C4-2B (cell line): Measurements from ENCODE around the gene MKNK1.

Experiments used
- H3K27ac ChIP-seq: fragments of 450-650 bp; 2 replicates; pipeline ENCODE4 v1.5.1; 2017
- CTCF ChIP-seq: fragments of 450-650 bp; conservative IDR thresholded peaks from 2 replicates; pipeline ENCODE4 v1.5.1; 2017; ENCODE audit warnings: mild to moderate bottlenecking
- ZFX ChIP-seq: fragments of 450-650 bp; IDR thresholded peaks from 2 replicates; pipeline ENCODE4 v1.6.1; 2017

The MKNK1 gene

DNA sequence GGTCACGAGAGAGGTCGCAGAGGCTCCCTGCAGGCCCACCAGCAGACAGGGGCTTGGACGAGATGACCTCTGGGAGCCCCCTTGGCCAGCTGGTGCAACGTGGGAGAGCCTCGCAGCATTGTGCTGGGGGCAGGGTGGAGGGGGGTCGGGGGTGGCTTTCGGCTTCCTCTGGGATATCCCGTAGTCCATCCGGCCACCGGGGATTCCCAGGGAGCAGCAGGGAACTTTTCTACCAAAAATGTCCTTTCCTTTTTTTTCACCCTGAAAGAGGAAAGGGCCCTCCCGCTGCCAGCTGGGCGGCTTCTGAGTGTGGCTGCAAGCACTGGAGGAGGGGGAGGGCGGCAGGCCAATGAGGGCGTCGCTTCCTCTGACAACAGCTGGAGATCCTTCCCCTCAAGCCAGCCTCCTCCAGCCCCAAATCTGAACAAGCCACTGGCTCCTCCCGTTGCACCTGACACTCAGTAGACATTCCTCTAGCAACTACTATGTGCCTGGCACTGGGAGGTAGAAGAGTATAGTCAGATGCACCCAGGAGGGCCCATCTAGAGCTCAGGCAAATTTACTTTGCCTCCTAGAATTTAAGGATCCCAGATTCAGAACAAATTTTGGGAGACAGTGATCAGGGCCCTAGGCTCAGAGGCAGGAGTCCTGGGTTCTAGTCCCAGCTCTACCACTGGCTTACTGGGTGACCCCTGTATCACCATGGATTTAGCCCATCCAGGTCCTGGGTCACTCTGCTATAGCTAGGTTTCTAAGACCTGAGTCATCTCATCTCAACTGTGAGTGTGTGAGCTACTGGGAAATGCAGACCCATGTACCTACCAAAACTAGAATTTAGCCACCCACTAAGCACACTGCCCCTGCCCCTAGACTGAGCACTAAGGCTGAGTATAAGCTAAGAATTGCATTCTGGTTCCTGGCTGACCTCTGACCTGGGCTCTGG is 9.9 kb upstream of the MKNK1 start:
- no peak for TF ChIP-seq ZFX
- TF ChIP-seq CTCF: no peak
- H3K27ac ChIP-seq: no peak overlapping the region

- H3K27ac ChIP-seq: no peak overlapping the region
- no peak for TF ChIP-seq ZFX
- TF ChIP-seq CTCF: no peak
Measured at GRCh38 chr1:46612937-46613660, 9.0 kb upstream of the MKNK1 start.

DNA sequence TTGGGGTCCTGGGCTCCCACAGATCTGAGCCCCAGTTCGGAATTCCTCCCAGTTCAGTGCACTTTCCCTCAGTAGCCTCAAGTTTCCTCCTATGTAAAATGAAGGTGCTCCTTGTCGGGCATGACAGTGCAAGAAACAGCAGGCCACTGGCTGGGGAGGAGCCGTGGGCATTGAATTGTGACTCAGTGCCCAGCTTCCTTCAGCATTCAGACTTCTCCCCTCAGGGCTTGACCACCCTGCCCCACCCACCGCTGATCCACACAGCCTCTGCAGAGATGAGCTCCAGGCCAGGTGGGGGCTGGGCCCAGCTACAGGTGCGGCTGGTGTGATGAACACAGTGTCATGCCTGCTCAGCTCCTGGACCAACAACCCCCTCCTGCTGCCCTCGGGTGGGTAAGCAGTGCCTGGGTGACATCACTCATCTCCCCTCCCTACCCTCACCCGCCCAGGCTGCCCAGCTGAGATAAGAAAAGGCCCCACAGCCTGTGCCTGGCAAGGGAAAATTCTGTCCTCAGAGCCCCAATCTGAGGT is 7.7 kb upstream of the MKNK1 start:
- TF ChIP-seq ZFX (no peak), CTCF (no peak)
- no peak overlapping the region for H3K27ac ChIP-seq

DNA sequence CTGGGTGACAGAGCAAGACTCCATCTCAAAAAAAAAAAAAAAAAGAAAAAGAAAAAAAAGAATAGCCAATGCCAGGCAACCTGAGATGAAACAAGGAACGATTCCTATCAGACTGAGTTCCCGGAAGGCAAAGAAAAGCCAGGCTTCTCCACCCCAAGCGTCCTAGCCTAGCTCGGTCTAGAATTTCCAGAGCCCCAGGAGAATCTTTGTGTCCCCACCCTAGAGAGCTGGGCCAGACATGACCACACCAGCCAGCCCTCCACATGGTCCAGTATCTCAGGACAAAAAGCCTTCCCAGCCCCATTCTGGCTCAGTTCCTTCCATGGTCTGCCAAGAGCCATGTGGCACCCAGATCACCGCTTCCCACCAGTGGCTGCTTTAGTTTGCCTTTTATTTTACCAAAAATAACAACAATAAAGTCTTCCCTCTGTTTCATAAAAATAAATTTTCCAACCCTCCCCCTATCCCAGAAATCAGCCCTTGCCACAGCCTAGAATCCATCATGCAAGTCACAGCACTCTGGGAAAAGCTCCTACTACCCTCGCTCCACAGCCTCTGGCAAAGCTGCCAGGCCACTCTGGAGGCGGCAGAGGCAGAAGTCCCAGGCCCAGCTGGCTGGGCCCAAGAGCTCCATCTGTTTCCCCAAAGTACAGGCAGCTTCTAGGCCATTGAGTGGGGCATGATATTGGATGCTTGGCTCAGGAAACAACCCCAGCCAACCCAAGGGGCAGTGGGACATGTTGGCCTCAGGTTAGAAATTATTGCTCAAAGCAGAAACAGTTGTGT is 3.5 kb upstream of the MKNK1 start:
- TF ChIP-seq ZFX: no peak
- TF ChIP-seq CTCF: no peak
- no peak overlapping the region for H3K27ac ChIP-seq

GRCh38 chr1:46606255-46606965 is 2.3 kb upstream of the MKNK1 start:
- H3K27ac ChIP-seq: no peak overlapping the region
- TF ChIP-seq CTCF (no peak), ZFX (no peak)

DNA sequence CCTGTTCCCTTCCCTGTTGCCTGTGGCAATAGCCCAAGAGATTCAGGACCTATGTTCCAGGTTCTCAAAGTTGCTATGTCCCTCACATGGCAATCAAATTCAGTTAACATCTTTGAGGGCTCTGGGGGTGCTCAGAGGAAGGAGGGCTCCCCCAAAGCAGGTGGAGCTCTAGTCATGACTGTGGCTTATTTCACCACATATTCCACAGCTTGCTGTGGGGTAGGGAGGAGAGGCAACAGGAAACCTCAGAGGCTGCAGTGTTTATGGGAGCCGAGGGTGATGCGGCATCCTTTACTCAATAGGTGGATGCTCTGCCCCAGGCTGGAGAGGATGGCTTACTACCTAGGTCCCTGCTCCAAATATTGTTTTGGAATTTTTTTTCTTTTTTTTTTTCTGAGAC is 1.2 kb upstream of the MKNK1 start:
- H3K27ac ChIP-seq: no peak overlapping the region
- TF ChIP-seq ZFX (no peak), CTCF (no peak)
